Heart left ventricle (tissue), 16 donors: ENCODE results near the gene SERPINE3. TPM values are rescaled to one million over a fixed set of nuclear protein-coding genes. Genes with fewer than 3 reads are reported as not detected.

Experiments used
- ATAC-seq, 4 donors: fragments of 200-7000 bp; cut with Tn5 transposase; one replicate each; pipeline ENCODE4 v1.9.1; 2020 to 2022; ENCODE audit warnings: moderate library complexity in 4 of 4, mild to moderate bottlenecking in 3 of 4, moderate number of reproducible peaks in 1 of 4
- DNase-seq, 5 donors: peaks; one replicate each; pipeline ENCODE4 v3.0.0-alpha.2; 2020
- H3K27ac ChIP-seq, 12 donors: fragments of 200-600 bp; sonication (generic) in 4 of 12; one replicate each; pipeline versions ENCODE4 v1.5.0 to v1.8.0; 2016 to 2022; ENCODE audit warnings: mild to moderate bottlenecking in 2 of 12
- H3K27me3 ChIP-seq, 9 donors: fragments of 200-600 bp; sonication (generic) in 2 of 9; one replicate each; pipeline versions ENCODE4 v1.5.1 to v1.8.0; 2016 to 2022; ENCODE audit warnings: mild to moderate bottlenecking in 3 of 9
- H3K36me3 ChIP-seq, 9 donors: fragments of 200-600 bp; sonication (generic) in 2 of 9; one replicate each; pipeline versions ENCODE4 v1.5.0 to v1.8.0; 2018 to 2022; ENCODE audit warnings: mild to moderate bottlenecking in 2 of 9
- H3K4me1 ChIP-seq, 12 donors: fragments of 200-600 bp; sonication (generic) in 4 of 12; one replicate each; pipeline versions ENCODE4 v1.5.0 to v1.8.0; 2016 to 2022; ENCODE audit warnings: mild to moderate bottlenecking in 3 of 12
- H3K4me3 ChIP-seq, 12 donors: fragments of 200-600 bp; sonication (generic) in 4 of 12; one replicate each; pipeline versions ENCODE4 v1.5.0 to v1.8.0; 2017 to 2022; ENCODE audit warnings: mild to moderate bottlenecking in 9 of 12, moderate library complexity in 4 of 12
- H3K9me3 ChIP-seq, 12 donors: fragments of 200-600 bp; sonication (generic) in 4 of 12; one replicate each; pipeline versions ENCODE4 v1.5.0 to v1.8.0; 2016 to 2022; ENCODE audit warnings: mild to moderate bottlenecking in 1 of 12
- POLR2A ChIP-seq, 2 donors: fragments of 450-650 bp; IDR thresholded peaks; one replicate each; pipeline ENCODE4 v1.6.1; 2017; ENCODE audit warnings: antibody characterized with exemption in 2 of 2, mild to moderate bottlenecking in 2 of 2, moderate library complexity in 2 of 2
- WGBS, 4 donors: extraction: QIAGEN DNeasy Blood & Tissue Kit in 2 of 4; methylation state at CpG; one replicate each; pipeline versions ENCODE4 v1.1.5 to v1.1.7; 2013 to 2018; 5-methylcytosine and 5-hydroxymethylcytosine counted together
- intact Hi-C, 10 donors: fragments of 100-400 bp; cut with DNase I; formaldehyde crosslinking; loops; one replicate each; pipeline versions ENCODE4 v1.11.1 to v1.14.2; 2022
- polyA plus RNA-seq, 2 donors: library from polyadenylated mRNA; stranded (reverse); fragments of 200-250 nt; gene quantifications; one replicate each; pipeline ENCODE4 v1.2.3, GENCODE V29; 2013
- total RNA-seq, 9 donors: library from RNA; depleted of rRNA in 2 of 9; stranded (reverse); fragments of >200 nt in 2 of 9; fragmentation: NEBNext Ultra II Directional in 3 of 9; extraction: Animal tissue kit (Norgen Biotek cat#: 25700) in 3 of 9; gene quantifications; one replicate each; pipeline versions ENCODE4 v1.1.0 to v1.2.4, GENCODE V29; 2016 to 2023
- TF ChIP-seq, protein P1 (sequence below), 12 donors: fragments of 200-600 bp; sonication (generic) in 4 of 12; IDR thresholded peaks; one replicate each; pipeline versions ENCODE4 v1.5.0 to v1.8.0; 2018 to 2022; ENCODE audit warnings: antibody characterized with exemption in 12 of 12, mild to moderate bottlenecking in 5 of 12
- donor health status: ischemic (EF 13 %, LVEDD 7.1; RV severe dilation, severe dysfunction).
- donor health status: healthy with polysubstance abuse.
- donor health status: DM: no; HTN: yes; CAD: no.
- donor health status: DM: no; HTN: no; CAD: no.
- donor health status: ischemic (EF 25% LVEDD 6.9; RV normal size, moderate dysfunction).
- donor health status: ischemic (EF 25% LVEDD 5.7; RV mildly dilated, moderate dysfunction).
- donor health status: healthy.
- donor health status: DM: yes; HTN: yes; CAD: no.
- donor health status: ischemic (EF 35%, LVEDD 5.7; RV mildly dilated, moderate dysfunction).
- donor health status: nonischemic (EF 11% LVEDD 7.7; RV severe dilation, severe dysfunction).
- donor health status: DM: yes; HTN: yes; CAD: no.
- donor health status: PGD.
- donor health status: ischemic (EF 29% LVEDD 5.4; RV normal size, mild dysfunction).
- donor health status: nonischemic (EF 23%, LVEDD 6.1; RV moderate dilation, normal function).

SERPINE3 gene
- total and polyA plus RNA-seq, 11 donors = 0.14 TPM; not detected in 10

GRCh38 chr13:51322826-51323225 is 16.7 kb upstream of the SERPINE3 start:
- WGBS, 4 donors = 74 to 100% (median 82%) methylated on average over 3 of the region's 3 CpGs
- DNase-seq (no peak), ATAC-seq (no peak)
- Histone ChIP-seq H3K4me1 (no peaks in the 10 kb centered on the region), H3K4me3 (no peak overlapping the region), H3K27me3 (no peaks in the 10 kb centered on the region), H3K9me3 (no peaks in the 10 kb centered on the region), H3K36me3 (no peaks in the 10 kb centered on the region), H3K27ac (no peak overlapping the region)
- TF ChIP-seq POLR2A (IDR thresholded peaks at IDR 0.05) = no peak
- TF ChIP-seq, protein P1, sequence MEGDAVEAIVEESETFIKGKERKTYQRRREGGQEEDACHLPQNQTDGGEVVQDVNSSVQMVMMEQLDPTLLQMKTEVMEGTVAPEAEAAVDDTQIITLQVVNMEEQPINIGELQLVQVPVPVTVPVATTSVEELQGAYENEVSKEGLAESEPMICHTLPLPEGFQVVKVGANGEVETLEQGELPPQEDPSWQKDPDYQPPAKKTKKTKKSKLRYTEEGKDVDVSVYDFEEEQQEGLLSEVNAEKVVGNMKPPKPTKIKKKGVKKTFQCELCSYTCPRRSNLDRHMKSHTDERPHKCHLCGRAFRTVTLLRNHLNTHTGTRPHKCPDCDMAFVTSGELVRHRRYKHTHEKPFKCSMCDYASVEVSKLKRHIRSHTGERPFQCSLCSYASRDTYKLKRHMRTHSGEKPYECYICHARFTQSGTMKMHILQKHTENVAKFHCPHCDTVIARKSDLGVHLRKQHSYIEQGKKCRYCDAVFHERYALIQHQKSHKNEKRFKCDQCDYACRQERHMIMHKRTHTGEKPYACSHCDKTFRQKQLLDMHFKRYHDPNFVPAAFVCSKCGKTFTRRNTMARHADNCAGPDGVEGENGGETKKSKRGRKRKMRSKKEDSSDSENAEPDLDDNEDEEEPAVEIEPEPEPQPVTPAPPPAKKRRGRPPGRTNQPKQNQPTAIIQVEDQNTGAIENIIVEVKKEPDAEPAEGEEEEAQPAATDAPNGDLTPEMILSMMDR (IDR thresholded peaks at IDR 0.05) = no peak
- intact Hi-C loops = no loop called here

- 78 to 90% (median 88%) methylated on average over 5 of the region's 5 CpGs for WGBS, 4 donors
- no peaks in the 10 kb centered on the region for H3K4me1 ChIP-seq
- no peak overlapping the region for H3K27ac ChIP-seq
- no peaks in the 10 kb centered on the region for H3K36me3 ChIP-seq
- ATAC-seq (no peak), DNase-seq (no peak)
- TF ChIP-seq, protein P1 (IDR thresholded peaks at IDR 0.05) = no peak
- TF ChIP-seq POLR2A (IDR thresholded peaks at IDR 0.05) = no peak
- no peaks in the 10 kb centered on the region for H3K9me3 ChIP-seq
- H3K27me3 ChIP-seq = no peaks in the 10 kb centered on the region
- H3K4me3 ChIP-seq = no peak overlapping the region
- intact Hi-C loops = no loop called here
Measured at GRCh38 chr13:51323824-51324511, 15.5 kb upstream of the SERPINE3 start.

GRCh38 chr13:51324714-51325420 is 14.6 kb upstream of the SERPINE3 start:
- TF ChIP-seq POLR2A (IDR thresholded peaks at IDR 0.05) = no peak
- TF ChIP-seq, protein P1 (IDR thresholded peaks at IDR 0.05) = no peak
- Histone ChIP-seq H3K4me3 (no peak overlapping the region), H3K27me3 (no peaks in the 10 kb centered on the region), H3K27ac (no peak overlapping the region), H3K9me3 (no peaks in the 10 kb centered on the region), H3K4me1 (no peaks in the 10 kb centered on the region), H3K36me3 (no peaks in the 10 kb centered on the region)
- intact Hi-C loops = no loop called here
- 84 to 87% (median 86%) methylated on average over 9 to 14 of the region's 14 CpGs for WGBS, 4 donors
- ATAC-seq = no peak
- no peak for DNase-seq

- no peak for DNase-seq
- Histone ChIP-seq H3K36me3 (no peaks in the 10 kb centered on the region), H3K27me3 (no peaks in the 10 kb centered on the region), H3K27ac (no peak overlapping the region), H3K9me3 (no peaks in the 10 kb centered on the region), H3K4me1 (peaks cover 0 to 5% (median 0%) of the 10 kb centered on the region in 12 donors), H3K4me3 (no peak overlapping the region)
- intact Hi-C loops = no loop called here
- TF ChIP-seq, protein P1 (IDR thresholded peaks at IDR 0.05) = no peak
- no peak for TF ChIP-seq POLR2A (IDR thresholded peaks at IDR 0.05)
- WGBS, 4 donors = 91 to 97% (median 94%) methylated on average over 6 of the region's 6 CpGs
- no peak for ATAC-seq
Measured at GRCh38 chr13:51325837-51326236, 13.7 kb upstream of the SERPINE3 start.
